K562 (cell line): ENCODE measurements around the gene ACHE. TPM values are rescaled to one million over a fixed set of nuclear protein-coding genes. Genes with fewer than 3 reads are reported as not detected.

ENCODE experiments used
- CBFA2T3 ChIP-seq: fragments of 450-650 bp; IDR thresholded peaks from 2 replicates; pipeline ENCODE4 v1.6.1; 2017
- E4F1 ChIP-seq: fragments of 250-450 bp; sonication (Bioruptor Pico); IDR thresholded peaks from 2 replicates; pipeline ENCODE4 v1.5.0; 2021; ENCODE audit warnings: mild to moderate bottlenecking, borderline replicate concordance
- ERF ChIP-seq: fragments of 450-650 bp; formaldehyde crosslinking; IDR thresholded peaks from 2 replicates; pipeline ENCODE4 v1.4.0; 2020; ENCODE audit warnings: mild to moderate bottlenecking, mixed read lengths
- NR0B1 ChIP-seq: fragments of 450-650 bp; IDR thresholded peaks from one replicate; pipeline ENCODE4 v1.6.1; 2018; ENCODE audit warnings: mild to moderate bottlenecking, moderate library complexity; ENCODE audit not compliant: partially characterized antibody
- PBX2 ChIP-seq, 2 experiments: IDR thresholded peaks in 1 of 2; conservative IDR thresholded peaks in 1 of 2; 2 replicates each; pipeline ENCODE4 v1.6.1; 2016; ENCODE audit warnings: low read depth in 2 of 2, mild to moderate bottlenecking in 1 of 2, missing compliant biosample characterization in 1 of 2, missing genetic modification characterization in 1 of 2, moderate library complexity in 1 of 2
- TFE3 ChIP-seq: fragments of 450-650 bp; formaldehyde crosslinking; IDR thresholded peaks from 2 replicates; pipeline ENCODE4 v1.4.0; 2020; ENCODE audit warnings: mild to moderate bottlenecking, mixed read lengths
- XRCC3 ChIP-seq: fragments of 450-650 bp; IDR thresholded peaks from 2 replicates; pipeline ENCODE4 v1.6.1; 2017; ENCODE audit warnings: mild to moderate bottlenecking, moderate library complexity
- ZNF311 ChIP-seq: fragments of 250-450 bp; sonication (Bioruptor Pico); IDR thresholded peaks from 2 replicates; pipeline ENCODE4 v1.4.0; 2020; ENCODE audit warnings: mild to moderate bottlenecking, moderate library complexity
- polyA plus RNA-seq, 8 experiments: library from polyadenylated mRNA; depleted of rRNA in 4 of 8; stranded (reverse) in 5 of 8; unstranded in 3 of 8; fragments of >200 nt; fragmentation: Nextera tagmentation in 2 of 8; fragmentation: Illumina TruSeq in 1 of 8; extraction: Ambion mirVana in 2 of 8; extraction: Trizol in 1 of 8; gene quantifications; 2 replicates each; pipeline versions ENCODE4 v1.2.1 to v1.2.3, GENCODE V29; 2011 to 2014; ENCODE audit warnings: inconsistent platforms in 1 of 8, missing spikeins in 1 of 8
- total RNA-seq, 7 experiments: library from RNA; depleted of rRNA in 6 of 7; stranded (reverse); fragments of >200 nt in 6 of 7; fragmentation: Illumina TruSeq in 2 of 7; extraction: Trizol in 2 of 7; gene quantifications; 2 replicates each; pipeline versions ENCODE4 v1.2.1 to v1.2.3, GENCODE V29; 2011 to 2021; ENCODE audit warnings: low replicate concordance in 1 of 7

ACHE gene
- total and polyA plus RNA-seq, 9 of the 15 experiments (the other 6 are each of a cell fraction or from before 2014, with no cell fraction given), result 0.04 to 8.8 (median 1.9) TPM

- no peak; the same call in none of the 2 replicates for TF ChIP-seq ERF (CRISPR knock-in tag)
- TF ChIP-seq XRCC3, result no peak
- TF ChIP-seq CBFA2T3, result no peak
- TF ChIP-seq NR0B1, result no peak
- TF ChIP-seq ZNF311 (CRISPR knock-in tag), result no peak
- TF ChIP-seq TFE3 (CRISPR knock-in tag), result no peak
- TF ChIP-seq PBX2 (CRISPR knock-in tag; IDR thresholded peaks at IDR 0.05; ENCODE audit: low read depth), result no peak
- no peak for TF ChIP-seq PBX2 (tag; conservative IDR thresholded peaks at IDR 0.05; ENCODE audit: low read depth)
- no peak for TF ChIP-seq E4F1 (CRISPR knock-in tag)
These were observed 6.5 kb downstream of the ACHE start, which contains the start of gene UFSP1 (continued) for GRCh38 chr7:100888988-100889750.
